Measurements from ENCODE around the gene SDK2.
A peak's percentile ranks its signal among the peaks of the same experiment; 100 is the strongest.

Gene SDK2

GRCh38 chr17:73575470-73576221 is 68.6 kb downstream of the SDK2 start:
- FAIRE-seq = peak; percentile 98
- DNase-seq (ENCODE audit: insufficient read length, low spot score) = peak; percentile 72
- TF ChIP-seq CTCF (IDR thresholded peaks at IDR 0.05; ENCODE audit: insufficient read depth, missing control alignments) = no peak

GRCh38 chr17:73571511-73572130 is 72.6 kb downstream of the SDK2 start:
- no peak for TF ChIP-seq CTCF (IDR thresholded peaks at IDR 0.05; ENCODE audit: insufficient read depth, missing control alignments)
- FAIRE-seq (no peak), DNase-seq (ENCODE audit: insufficient read length, low spot score) (no peak)

GRCh38 chr17:73569762-73570319 is 74.4 kb downstream of the SDK2 start:
- no peak for DNase-seq (ENCODE audit: insufficient read length, low spot score)
- TF ChIP-seq CTCF (IDR thresholded peaks at IDR 0.05; ENCODE audit: insufficient read depth, missing control alignments) = no peak
- no peak for FAIRE-seq

GRCh38 chr17:73568934-73569333 is 75.3 kb downstream of the SDK2 start:
- TF ChIP-seq CTCF (IDR thresholded peaks at IDR 0.05; ENCODE audit: insufficient read depth, missing control alignments) = no peak
- DNase-seq (ENCODE audit: insufficient read length, low spot score) = no peak
- no peak for FAIRE-seq

GRCh38 chr17:73566905-73567782 is 77.1 kb downstream of the SDK2 start:
- no peak for TF ChIP-seq CTCF (IDR thresholded peaks at IDR 0.05; ENCODE audit: insufficient read depth, missing control alignments)
- no peak for DNase-seq (ENCODE audit: insufficient read length, low spot score)
- FAIRE-seq = no peak

- no peak for DNase-seq (ENCODE audit: insufficient read length, low spot score)
- TF ChIP-seq CTCF (IDR thresholded peaks at IDR 0.05; ENCODE audit: insufficient read depth, missing control alignments) = peak; percentile 6
- no peak for FAIRE-seq
These were observed 79.4 kb downstream of the SDK2 start for GRCh38 chr17:73564843-73565242.
